Transverse colon (tissue), 4 donors: ENCODE measurements around the gene PPP1R14B. TPM values are rescaled to one million over a fixed set of nuclear protein-coding genes. Genes with fewer than 3 reads are reported as not detected.
A peak's percentile ranks its signal among the peaks of the same experiment; 100 is the strongest.

Experiments
- DNase-seq: peaks from one replicate; pipeline ENCODE4 v3.0.0-alpha.2; 2019
- H3K27ac ChIP-seq, 4 donors: fragments of 200-600 bp; sonication (generic); 2 replicates each; pipeline ENCODE4 v1.5.1; 2016 to 2018; ENCODE audit warnings: inconsistent platforms in 4 of 4
- H3K27me3 ChIP-seq: fragments of 200-600 bp; sonication (generic); 2 replicates; pipeline ENCODE4 v1.5.1; 2017; ENCODE audit warnings: inconsistent platforms
- H3K36me3 ChIP-seq, 4 donors: fragments of 200-600 bp; sonication (generic); 2 replicates each; pipeline ENCODE4 v1.5.1; 2017 to 2019; ENCODE audit warnings: inconsistent platforms in 4 of 4
- H3K4me1 ChIP-seq, 4 donors: fragments of 200-600 bp; sonication (generic); 2 replicates each; pipeline ENCODE4 v1.5.1; 2017 to 2020; ENCODE audit warnings: inconsistent platforms in 4 of 4
- H3K4me3 ChIP-seq, 4 donors: fragments of 200-600 bp; sonication (generic); 1 replicate in 1 of 4; 2 replicates in 3 of 4; pipeline versions ENCODE4 v1.5.1 to v1.6.1; 2017 to 2019; ENCODE audit warnings: inconsistent platforms in 4 of 4
- H3K9me3 ChIP-seq, 2 donors: fragments of 200-600 bp; sonication (generic); 2 replicates each; pipeline ENCODE4 v1.5.1; 2017 to 2019; ENCODE audit warnings: inconsistent platforms in 2 of 2
- EP300 ChIP-seq: sonication (generic); formaldehyde crosslinking; IDR thresholded peaks from one replicate; pipeline ENCODE4 v1.6.1; 2017; ENCODE audit warnings: antibody characterized with exemption, low read depth
- POLR2A ChIP-seq: fragments of 450-650 bp; IDR thresholded peaks from one replicate; pipeline ENCODE4 v1.6.1; 2016; ENCODE audit warnings: antibody characterized with exemption, mild to moderate bottlenecking, moderate library complexity
- POLR2AphosphoS5 ChIP-seq, 3 donors: sonication (generic); formaldehyde crosslinking; IDR thresholded peaks; one replicate each; pipeline ENCODE4 v1.6.1; 2016; ENCODE audit warnings: antibody characterized with exemption in 3 of 3
- WGBS, 2 donors: methylation state at CpG; one replicate each; pipeline ENCODE4 v1.1.5; 2018; ENCODE audit warnings: low coverage in 1 of 2; 5-methylcytosine and 5-hydroxymethylcytosine counted together
- in situ Hi-C, 4 donors: fragments of 200-750 bp; cut with MboI; loops; one replicate each; pipeline versions ENCODE4 v1.15.0 to v1.15.1; 2017; ENCODE audit warnings: low sequenced_read_pairs in 3 of 4, low pct_ligation_motif_present in 1 of 4, low pct_unique_long_range_greater_than_20kb in 1 of 4
- intact Hi-C: fragments of 100-400 bp; cut with DNase I; formaldehyde crosslinking; loops from one replicate; pipeline ENCODE4 v1.15.1; 2023; ENCODE audit warnings: low total_unique reads
- total RNA-seq, 4 donors: library from RNA; depleted of rRNA; stranded (reverse); fragments of >200 nt; gene quantifications; one replicate each; pipeline ENCODE4 v1.1.0, GENCODE V29; 2016
- TF ChIP-seq, protein P1 (sequence below), 5 experiments: fragments of 200-600 bp in 3 of 5; fragments of 450-650 bp in 2 of 5; sonication (generic) in 3 of 5; IDR thresholded peaks; 1 replicate in 2 of 5; 2 replicates in 3 of 5; pipeline ENCODE4 v1.5.1; 2016 to 2017; ENCODE audit warnings: antibody characterized with exemption in 5 of 5, inconsistent platforms in 3 of 5, mild to moderate bottlenecking in 2 of 5, moderate library complexity in 1 of 5

PPP1R14B gene
- total RNA-seq, 4 donors from 2014 or later: 62.8 to 80.4 (median 73.2) TPM

DNA sequence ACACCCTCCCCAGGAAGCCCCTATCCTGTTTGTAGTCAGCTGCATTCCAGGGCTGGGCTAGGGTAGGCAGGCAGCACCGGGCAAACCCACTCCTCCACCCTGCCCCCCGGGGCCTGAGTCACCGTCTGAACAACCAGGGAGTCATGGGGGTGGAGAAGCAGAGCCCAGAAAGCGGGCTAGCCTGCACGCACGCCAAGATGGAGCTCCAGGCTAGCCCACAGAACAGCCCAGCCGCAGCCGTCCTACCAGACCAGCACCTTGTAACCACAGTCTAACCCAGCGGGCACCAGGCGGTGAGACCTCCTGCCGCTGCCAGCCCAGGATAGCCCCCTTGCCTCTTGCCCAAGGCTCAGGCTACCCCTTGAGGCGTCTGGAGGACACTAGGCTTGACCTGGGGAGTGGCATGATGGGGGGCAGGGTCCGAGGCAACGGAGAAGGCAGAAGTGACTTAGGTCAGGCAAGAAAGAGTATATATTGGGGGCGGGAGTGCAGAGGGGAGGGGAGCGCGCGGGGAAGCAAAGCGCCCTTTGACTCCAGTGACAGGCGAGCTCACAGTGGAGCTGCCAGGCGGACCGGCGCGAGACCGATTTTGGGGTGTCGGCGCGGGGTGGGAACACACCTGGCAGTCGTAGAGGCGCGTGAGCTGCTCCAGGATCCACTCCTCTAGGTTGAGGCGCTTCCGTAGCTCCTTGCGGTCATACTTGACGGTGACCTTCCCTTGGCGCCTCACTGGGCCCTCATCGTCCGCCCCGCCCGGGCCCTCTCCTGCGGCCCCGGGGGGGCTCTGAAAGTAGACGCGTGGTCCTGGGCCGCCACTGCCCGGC, 734 bp downstream of the PPP1R14B start:
- peak; percentile 77 for DNase-seq
- Histone ChIP-seq H3K9me3 (no peaks in the 10 kb centered on the region), H3K27me3 (no peaks in the 10 kb centered on the region), H3K36me3 (no peaks in the 10 kb centered on the region), H3K27ac (peak overlapping the region; percentile 90 to 99 (median 94)), H3K4me3 (peak overlapping the region; percentile 62 to 78 (median 70)), H3K4me1 (peaks cover 24 to 47% (median 38%) of the 10 kb centered on the region in 4 donors)
- in situ Hi-C loops: no loop called here
- intact Hi-C loops: no loop called here
- TF ChIP-seq POLR2A: peak; percentile 68
- peak in 2 of 3 donors; percentile 17 to 58 for TF ChIP-seq POLR2AphosphoS5 (IDR thresholded peaks at IDR 0.05)
- TF ChIP-seq EP300: no peak
- TF ChIP-seq, protein P1, sequence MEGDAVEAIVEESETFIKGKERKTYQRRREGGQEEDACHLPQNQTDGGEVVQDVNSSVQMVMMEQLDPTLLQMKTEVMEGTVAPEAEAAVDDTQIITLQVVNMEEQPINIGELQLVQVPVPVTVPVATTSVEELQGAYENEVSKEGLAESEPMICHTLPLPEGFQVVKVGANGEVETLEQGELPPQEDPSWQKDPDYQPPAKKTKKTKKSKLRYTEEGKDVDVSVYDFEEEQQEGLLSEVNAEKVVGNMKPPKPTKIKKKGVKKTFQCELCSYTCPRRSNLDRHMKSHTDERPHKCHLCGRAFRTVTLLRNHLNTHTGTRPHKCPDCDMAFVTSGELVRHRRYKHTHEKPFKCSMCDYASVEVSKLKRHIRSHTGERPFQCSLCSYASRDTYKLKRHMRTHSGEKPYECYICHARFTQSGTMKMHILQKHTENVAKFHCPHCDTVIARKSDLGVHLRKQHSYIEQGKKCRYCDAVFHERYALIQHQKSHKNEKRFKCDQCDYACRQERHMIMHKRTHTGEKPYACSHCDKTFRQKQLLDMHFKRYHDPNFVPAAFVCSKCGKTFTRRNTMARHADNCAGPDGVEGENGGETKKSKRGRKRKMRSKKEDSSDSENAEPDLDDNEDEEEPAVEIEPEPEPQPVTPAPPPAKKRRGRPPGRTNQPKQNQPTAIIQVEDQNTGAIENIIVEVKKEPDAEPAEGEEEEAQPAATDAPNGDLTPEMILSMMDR (IDR thresholded peaks at IDR 0.05): peak in 2 of 5 experiments; percentile 13 to 21
- WGBS, 2 donors: 2% methylated on average over 21 of the region's 46 CpGs; no CpG with 5 or more reads in 1 of the 2 donors

DNA sequence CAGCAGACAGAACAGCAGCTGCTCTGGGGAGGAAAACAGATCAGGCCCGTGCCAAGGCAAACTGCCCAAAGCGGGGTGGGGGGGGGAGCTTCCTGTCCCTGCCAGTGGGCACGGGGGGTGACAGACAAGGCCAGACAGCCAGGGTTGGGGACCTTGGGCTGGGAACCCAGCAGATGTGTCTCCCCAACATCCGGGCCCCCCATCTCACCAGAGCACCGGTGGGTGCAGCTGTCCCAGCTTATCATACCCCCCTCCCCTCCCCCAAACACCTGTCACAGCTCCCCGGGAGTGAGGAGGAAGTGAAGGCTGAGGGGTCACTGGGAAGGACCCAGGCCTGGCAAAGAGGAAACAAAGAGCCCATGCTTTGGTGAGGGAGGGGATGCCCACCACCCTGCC, 1.3 kb downstream of the PPP1R14B start:
- intact Hi-C loops: no loop called here
- Histone ChIP-seq H3K27ac (peak overlapping the region; percentile 90 to 99 (median 94)), H3K4me1 (peaks cover 20 to 43% (median 35%) of the 10 kb centered on the region in 4 donors), H3K36me3 (no peaks in the 10 kb centered on the region), H3K27me3 (no peaks in the 10 kb centered on the region), H3K9me3 (no peaks in the 10 kb centered on the region), H3K4me3 (peak overlapping the region; percentile 62 to 78 (median 70))
- in situ Hi-C loops: no loop called here
- 10% methylated on average over 4 of the region's 6 CpGs; no CpG with 5 or more reads in 1 of the 2 donors for WGBS, 2 donors
- TF ChIP-seq POLR2A (no peak), EP300 (no peak), POLR2AphosphoS5 (IDR thresholded peaks at IDR 0.05) (no peak)
- TF ChIP-seq, protein P1 (IDR thresholded peaks at IDR 0.05): no peak
- DNase-seq: peak; percentile 70

DNA sequence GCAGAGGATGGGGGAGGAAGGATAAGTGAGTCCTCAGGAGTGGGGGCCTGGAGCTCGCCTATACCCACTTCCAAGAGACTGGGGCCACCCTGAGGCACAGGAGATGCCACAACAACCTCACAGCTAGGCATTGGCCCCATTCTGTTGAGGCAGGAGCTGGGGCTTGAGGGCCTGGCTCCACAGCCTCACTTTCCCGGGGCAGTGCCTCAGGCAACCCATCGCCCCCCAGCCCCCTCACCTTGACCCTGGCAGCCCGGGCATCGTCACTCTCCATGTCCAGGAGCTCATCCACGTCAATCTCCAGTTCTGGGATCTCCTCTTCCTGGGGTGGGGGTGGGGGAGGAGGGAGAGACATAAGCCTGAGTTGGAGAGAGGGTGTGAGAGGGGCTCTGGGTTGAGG, 1.8 kb downstream of the PPP1R14B start:
- Histone ChIP-seq H3K36me3 (no peaks in the 10 kb centered on the region), H3K4me1 (peaks cover 24 to 46% (median 39%) of the 10 kb centered on the region in 4 donors), H3K9me3 (no peaks in the 10 kb centered on the region), H3K27me3 (no peaks in the 10 kb centered on the region), H3K27ac (peak overlapping the region; percentile 90 to 99 (median 94)), H3K4me3 (peak overlapping the region in 2 of 4 donors; percentile 66 to 74)
- WGBS, 2 donors: 39% methylated on average over 6 of the region's 6 CpGs; no CpG with 5 or more reads in 1 of the 2 donors
- intact Hi-C loops (no loop called here), in situ Hi-C loops (no loop called here)
- peak; percentile 19 for DNase-seq
- TF ChIP-seq POLR2AphosphoS5 (IDR thresholded peaks at IDR 0.05) (no peak), EP300 (no peak), POLR2A (no peak)
- TF ChIP-seq, protein P1 (IDR thresholded peaks at IDR 0.05): no peak

DNA sequence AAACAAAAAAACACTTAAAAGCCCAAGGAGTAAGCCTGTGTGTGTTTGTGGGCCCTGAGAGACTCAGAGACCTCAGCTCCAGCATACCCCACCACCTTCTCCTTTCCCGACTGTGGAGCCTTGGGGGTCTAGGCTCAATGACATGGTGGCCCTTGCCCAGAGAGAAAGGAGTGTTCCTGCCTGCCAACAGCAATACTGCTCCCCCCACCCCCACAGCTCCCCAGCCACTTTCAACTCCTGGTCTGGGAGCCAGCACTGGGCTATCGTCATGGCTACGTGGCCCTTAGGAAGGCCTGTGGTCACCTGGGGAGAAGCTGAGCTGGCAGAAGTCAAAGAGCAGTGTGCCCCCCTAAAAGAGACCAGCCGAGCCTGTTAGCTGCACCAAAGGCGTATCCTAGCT, 2.6 kb downstream of the PPP1R14B start:
- no peaks in the 10 kb centered on the region for H3K36me3 ChIP-seq
- TF ChIP-seq, protein P1 (IDR thresholded peaks at IDR 0.05): no peak
- no peak for TF ChIP-seq EP300
- no peak for TF ChIP-seq POLR2AphosphoS5 (IDR thresholded peaks at IDR 0.05)
- no peak for TF ChIP-seq POLR2A
- intact Hi-C loops (no loop called here), in situ Hi-C loops (no loop called here)
- no peaks in the 10 kb centered on the region for H3K9me3 ChIP-seq
- H3K27ac ChIP-seq: peak overlapping the region in 3 of 4 donors; percentile 96 to 99 (median 98)
- peaks cover 26 to 55% (median 45%) of the 10 kb centered on the region in 4 donors for H3K4me1 ChIP-seq
- WGBS, 2 donors: 46% methylated on average over 5 of the region's 5 CpGs; no CpG with 5 or more reads in 1 of the 2 donors
- DNase-seq: no peak
- H3K27me3 ChIP-seq: no peaks in the 10 kb centered on the region
- no peak overlapping the region for H3K4me3 ChIP-seq
